Measurements from ENCODE around the gene WFIKKN1.

Gene WFIKKN1

DNA sequence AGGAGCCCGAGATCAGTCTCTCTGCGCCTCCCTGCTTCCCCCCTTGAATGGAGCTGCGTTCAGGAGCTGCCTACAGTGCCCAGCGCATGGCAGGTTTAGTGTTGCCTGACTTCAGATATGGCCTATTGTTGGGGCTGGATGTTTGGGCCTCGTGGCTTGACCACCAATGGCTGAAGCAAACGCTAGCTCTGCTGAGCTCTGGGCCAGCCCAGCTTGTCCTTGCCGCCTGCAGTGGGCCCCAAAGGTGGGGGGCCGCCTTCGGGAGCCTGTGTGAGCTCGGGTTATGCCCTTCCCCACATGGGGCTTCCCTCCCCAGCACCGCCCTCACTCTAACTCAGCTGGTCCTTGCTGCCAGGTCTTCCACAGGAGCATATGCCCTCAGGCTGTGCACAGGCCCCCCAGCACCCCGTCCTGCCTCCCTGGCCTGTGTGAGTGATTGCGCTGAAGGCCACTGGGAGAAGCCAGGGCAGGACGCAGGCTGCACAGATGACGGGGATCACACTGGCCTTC lies 7.3 kb downstream of the WFIKKN1 start:
- no peak for DNase-seq

DNA sequence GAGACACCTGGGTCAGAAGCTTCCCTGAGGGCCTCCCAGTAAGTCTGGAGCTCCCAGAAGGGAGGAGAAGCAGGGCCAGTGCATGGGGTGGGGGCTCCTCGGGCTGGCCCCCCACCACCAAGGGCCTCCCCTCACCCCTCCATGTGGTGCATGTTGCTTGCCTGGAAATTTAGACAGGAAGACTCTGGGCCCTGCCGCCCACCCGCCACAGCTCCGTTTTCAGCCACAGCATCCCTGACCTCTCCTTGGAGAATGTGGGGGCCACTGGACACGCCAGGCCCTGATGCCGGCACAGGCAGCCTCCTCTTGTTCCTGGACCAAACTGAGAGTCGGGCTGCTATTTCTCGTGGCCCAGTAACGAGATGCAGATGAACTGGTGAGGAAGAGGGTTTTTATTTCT lies 8.1 kb downstream of the WFIKKN1 start:
- no peak for DNase-seq

DNA sequence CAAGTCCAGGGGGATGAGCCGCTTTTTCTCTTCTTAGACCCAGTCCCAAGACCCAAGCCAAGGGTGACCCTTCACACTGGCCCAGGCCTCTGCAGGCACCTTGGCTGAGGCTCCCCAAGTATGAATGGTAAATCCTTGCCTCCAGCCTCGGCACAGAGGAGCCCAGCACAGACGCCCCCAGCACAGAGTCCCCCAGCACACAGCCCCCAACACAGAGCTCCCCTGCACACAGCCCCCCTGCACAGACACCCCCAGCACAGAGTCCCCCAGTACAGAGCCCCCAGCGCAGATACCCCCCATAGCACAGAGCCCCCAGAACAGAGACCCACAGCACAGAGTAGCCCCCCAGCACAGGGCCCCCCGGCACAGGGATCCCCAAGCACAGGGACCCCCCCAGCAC lies 9.8 kb downstream of the WFIKKN1 start:
- DNase-seq = no peak

DNA sequence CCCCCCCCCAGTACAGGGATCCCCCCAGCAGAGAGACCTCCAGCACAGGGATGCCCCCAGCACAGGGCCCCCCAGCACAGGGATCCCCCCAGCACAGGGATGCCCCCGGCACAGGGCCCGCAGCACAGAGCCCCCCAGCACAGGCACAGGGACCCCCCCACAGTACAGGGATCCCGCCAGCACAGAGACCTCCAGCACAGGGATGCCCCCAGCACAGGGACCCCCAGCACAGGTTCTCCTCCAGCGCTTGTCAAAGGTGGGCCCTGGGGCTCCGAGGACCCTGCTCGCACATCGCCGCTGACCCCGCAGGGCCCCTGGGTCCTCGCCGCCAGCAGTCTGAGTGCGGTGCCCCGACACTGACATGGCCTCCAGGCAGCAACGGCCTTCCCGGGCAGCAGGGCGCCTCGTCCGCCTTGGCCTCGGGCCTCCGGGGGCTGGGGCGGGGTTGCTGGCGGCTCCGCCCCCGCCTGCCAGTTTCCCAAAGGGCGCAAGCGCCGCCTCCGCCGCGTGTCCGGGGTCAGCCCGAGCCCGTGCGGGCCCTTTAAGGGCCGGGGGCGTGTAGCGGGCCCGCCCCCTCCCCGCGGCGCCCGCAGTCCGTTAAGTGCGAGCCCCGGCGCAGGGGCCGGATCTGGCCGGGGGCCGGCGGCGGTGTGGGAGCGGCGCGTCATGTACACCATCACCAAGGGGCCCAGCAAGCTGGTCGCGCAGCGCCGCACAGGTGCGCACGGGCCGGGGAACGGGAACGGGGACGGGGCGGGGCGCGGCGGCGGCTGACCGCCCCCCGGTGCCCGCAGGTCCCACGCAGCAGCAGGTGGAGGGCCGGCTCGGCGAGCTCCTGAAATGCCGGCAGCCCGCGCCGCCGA lies 10.8 kb downstream of the WFIKKN1 start, which contains the start of gene MCRIP2:
TSS of gene MCRIP2 (plus strand) at position 503 of the 863 bp plus-strand sequence. CDS start at position 667, 164 bp downstream.
- peak in 1 of 2 experiments; percentile 50 for DNase-seq

DNA sequence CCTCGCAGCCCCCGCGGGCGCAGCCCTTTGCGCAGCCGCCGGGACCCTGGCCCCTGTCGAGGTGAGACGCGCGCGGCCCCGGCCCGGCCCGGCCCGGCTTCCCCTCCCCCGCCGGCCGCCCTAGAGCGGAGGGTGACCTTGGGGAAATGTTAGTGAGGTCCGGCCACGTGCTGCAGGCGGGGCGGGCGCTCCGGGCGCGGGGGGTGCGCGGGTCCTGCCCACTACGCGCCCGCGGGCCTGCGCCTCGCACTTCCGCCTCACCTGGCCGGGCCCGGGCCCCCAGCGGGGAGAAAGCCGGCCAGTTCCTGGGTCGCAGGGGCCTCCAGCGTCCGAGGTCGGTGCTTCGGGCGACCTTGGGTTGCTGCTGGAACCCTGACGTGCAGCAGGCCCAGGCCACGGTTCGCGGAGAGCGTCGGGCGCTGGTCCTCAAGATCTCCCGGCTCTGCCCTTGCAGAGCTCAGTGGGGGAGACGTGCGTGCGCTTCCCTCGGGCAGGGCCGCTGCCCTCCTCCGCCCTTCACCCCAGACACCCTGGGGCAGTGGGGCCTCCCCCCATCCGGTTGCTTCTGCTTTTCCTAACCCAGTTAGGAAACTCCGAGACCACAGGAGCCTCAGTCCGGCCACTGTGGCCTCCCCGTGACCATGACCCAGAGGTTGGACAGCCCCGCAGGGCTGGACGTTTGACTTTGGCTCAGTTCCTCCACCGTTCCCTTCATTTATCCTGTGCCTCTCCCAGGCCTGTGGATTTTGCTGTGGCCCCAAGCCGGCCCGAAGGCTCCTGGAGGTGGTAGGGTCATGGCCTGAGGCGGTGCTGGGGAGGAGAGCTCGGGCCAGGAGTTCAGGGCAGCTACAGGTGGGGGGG lies 11.6 kb downstream of the WFIKKN1 start:
- no peak for DNase-seq

DNA sequence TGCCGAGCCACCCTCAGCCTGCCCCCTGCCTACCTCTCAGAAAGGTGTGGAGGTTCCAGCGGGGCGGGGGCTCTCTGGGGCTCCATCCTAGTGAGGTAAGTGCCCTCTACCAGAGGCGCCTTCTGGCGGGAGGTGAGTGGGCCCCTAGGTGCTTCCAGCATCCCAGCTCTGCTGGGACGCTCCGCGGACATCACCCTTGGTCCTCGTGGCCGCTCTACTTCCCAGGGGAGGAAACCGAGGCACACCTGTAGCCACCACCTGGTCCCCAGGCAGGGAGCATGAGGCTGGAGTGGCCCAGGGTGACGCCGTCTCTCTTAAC lies 12.2 kb downstream of the WFIKKN1 start:
- no peak for DNase-seq

DNA sequence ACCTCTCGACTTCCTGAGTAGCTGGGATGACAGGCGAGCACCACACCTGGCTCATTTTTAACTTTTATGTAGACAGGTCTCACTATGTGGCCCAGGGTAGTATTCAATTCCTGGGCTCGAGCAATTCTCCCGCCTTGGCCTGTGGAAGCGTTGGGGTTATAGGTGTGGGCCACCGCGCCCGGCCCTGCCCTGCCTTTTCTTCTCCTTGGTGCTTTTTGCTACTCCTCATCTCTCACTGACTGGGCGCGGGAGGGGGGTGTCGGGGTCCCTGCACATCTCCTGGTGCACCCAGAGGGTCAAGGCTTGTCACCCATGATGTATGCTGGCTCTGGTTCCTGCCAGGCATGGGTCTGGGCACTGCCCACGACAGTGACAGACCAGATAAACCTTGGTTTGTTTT lies 13.8 kb downstream of the WFIKKN1 start:
- DNase-seq = no peak

DNA sequence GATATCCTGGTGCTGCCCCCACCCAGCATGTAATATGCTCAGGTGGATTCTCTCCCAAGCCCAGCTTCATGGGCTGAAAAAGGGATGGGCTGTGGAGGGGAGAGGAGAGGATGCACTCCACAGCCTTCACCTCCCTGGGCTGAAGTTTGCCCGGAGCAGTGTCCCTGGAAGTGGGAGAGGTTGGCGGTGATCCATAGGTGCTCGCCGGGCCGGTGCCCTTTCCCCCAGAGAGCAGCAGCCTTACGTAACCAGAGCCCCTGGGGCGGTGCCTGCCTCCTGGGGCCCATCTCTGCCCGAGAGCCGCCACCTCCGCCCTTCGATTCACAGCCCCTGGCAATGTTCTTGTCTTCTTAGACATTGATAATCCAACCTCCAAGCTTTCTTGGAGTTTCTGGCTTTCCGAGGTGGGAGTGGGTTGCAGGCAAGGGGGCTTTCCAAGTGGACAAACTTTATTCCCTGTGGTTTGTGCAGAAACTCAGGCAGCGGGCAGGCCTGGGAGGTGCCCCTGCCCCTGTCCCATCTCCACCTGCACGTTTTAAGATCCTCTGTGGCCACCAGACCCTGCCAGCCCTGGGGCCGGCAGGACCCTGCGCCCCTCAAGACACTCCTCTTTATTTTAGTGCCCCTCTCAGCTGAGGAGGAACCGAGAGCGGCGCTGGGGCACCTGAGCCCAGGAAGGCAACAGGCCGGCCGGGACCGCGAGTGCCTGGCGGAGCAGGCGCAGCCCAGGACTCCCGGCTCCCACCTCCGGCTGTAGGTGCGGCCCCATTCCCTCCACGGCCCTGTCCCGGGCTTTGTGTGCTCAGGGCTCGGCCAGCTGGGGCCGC lies 15.3 kb downstream of the WFIKKN1 start:
- DNase-seq = no peak

DNA sequence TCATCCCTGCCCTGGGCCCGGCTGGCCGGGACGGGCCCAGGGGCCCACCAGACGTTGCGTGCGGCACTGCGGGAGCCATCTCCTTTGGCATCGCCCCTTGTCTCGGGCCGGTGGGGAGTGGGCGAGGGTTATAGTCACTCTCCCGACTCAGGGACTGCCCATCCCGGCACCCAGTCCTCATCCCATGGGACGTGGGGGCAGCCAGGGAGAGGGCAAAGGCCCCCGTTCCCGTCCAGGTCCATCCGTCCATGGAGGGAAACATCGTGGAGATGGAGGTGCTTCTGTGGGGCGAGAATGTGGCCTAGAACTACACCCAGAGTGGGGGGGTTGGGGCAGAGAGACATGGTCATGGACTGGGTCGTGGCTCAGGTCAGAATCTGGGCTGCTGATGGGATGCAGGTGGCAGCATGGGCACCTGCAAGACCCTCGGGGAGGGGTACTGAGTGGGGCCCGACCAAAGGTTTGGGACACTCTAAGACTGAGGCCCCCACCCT lies 15.9 kb downstream of the WFIKKN1 start:
- DNase-seq = no peak

DNA sequence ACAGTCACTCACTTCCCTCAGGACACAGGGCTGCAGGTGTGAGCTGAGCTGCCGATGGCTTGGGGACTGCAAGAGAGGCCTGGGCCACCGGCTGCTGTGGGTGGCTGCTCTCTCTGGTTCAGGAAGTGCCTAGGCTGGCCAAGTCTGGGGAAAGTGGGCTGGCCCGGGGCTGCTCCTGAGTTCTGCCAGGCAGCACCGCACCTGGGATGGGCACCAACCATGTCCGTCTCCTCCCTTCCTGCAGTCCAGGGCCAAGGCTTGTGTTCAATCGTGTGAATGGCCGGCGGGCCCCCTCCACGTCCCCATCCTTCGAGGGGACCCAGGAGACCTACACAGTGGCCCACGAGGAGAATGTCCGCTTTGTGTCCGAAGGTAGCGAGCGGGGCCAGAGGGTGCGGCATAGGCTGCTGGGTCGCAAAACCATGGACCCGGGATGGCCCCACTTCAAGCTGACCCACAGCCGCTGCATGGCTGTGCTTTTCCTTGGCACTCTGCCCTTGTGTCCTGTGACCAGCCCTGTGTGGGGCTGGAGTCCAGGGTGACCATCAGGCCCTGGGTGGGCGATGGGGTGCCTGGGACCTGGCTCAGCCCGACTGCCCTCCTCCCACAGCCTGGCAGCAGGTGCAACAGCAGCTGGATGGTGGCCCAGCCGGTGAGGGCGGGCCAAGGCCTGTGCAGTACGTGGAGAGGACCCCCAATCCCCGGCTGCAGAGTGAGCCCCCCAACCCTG lies 16.6 kb downstream of the WFIKKN1 start:
- DNase-seq = no peak

DNA sequence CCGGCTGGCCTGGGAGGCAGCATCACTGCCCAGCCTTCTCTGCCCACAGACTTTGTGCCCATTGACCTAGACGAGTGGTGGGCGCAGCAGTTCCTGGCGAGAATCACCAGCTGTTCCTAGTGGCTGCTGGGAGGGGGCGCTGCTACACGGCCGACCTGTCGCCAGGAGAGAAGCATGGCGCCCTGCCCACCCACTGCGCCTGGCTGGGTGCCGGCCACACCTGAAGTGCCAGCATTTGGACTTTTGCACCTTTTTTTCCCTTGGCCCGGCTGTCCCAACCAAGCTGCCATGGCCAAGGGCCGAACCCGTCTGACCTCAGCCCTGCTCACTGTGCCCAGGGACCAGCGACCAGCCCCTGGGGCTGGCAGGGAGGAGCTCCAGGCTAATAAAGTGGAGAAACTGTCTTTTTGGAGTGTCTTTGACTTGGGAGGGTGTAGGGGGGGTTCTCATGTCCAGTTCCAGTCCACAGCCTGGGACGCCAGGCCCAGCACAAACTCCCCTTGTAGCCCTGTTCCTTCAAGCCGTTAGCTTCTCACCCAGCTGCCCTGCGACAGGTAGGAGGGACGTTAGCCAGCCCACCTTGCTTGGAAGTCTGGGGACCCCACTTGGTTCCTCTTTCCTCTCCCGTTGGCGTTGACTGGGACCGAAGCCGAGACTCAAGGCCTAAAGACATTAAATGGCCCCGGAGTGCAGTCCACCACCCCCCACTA lies 17.4 kb downstream of the WFIKKN1 start:
- DNase-seq = peak in 1 of 2 experiments; percentile 24

DNA sequence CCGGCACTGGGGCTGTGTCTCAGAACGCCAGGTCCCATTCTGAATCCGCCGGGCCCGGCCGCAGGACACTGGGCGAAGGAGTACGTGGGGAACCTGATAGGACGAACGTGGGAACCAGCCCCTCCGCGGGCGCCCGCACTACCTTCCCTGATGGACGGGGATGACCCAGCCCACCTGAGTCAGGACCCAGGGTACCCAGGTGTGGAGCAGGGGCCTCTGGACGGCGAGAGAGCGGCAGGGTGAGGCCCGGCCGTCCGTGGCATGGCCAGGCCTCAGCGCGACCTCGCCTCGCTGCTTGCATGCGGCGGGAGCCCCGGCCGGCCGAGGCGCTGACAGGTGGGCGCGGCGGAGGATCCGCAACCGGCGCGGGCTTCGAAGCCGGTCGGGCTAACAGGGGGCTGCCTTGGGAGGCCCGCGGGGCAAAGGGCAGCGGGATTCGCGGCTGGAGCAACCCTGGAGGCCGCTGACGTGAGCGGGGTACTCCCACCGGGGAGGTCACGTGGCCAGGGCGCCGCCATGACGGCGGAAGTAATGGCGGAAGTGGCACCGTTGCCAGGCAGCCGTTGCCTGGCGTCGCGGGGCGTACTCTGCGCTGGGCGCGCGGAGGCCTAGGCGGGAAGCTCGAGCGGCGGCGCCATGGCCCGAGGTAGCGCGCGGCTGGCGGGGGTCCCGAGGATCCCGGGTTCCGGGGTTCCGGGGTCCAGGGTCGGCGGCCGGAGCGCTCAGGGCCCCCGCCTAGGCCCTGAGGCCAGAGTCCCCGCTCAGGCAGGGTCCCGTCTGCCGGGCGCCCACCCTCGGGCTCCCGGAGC lies 18.2 kb downstream of the WFIKKN1 start, which contains the start of gene WDR90:
TSS of gene WDR90 (plus strand) at position 585 of the 809 bp plus-strand sequence. CDS start at position 637, 52 bp downstream.
- DNase-seq = peak; percentile 40 to 76

DNA sequence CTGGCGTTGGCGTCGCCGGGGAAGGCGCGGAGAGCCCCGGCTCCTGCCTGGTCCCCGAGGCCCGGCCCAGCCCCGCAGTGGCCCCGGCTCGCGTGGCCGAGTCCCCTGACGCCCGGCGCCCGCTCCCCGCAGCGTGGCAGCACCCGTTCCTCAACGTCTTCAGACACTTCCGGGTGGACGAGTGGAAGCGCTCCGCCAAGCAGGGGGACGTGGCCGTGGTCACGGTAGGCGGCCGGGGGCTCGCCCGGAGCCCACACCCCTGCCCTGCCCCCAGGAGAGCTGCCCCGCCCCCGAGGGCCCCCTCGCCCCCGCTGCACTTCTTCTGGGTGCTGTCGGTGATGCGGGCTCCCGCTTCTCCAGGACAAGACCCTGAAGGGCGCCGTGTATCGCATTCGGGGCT lies 18.8 kb downstream of the WFIKKN1 start:
- DNase-seq = no peak

DNA sequence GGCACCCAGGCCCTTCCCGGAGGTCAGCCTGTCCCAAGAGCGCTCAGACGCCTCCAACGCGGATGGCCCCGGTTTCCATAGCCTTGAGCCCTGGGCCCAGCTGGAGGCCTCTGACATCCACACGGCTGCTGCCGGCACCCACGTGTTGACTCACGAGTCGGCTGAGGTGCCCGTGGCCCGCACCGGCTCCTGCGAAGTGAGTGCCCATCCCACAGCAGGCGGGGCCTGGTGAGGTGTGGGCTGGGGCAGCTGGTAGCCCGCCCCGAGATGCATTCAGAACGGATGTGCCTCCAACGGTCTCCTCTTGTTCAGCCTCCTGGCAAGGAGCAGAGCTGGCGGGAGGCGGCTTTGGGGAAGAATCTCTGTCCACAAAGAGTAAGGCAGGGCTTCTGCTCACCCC lies 21.1 kb downstream of the WFIKKN1 start:
- DNase-seq = no peak

DNA sequence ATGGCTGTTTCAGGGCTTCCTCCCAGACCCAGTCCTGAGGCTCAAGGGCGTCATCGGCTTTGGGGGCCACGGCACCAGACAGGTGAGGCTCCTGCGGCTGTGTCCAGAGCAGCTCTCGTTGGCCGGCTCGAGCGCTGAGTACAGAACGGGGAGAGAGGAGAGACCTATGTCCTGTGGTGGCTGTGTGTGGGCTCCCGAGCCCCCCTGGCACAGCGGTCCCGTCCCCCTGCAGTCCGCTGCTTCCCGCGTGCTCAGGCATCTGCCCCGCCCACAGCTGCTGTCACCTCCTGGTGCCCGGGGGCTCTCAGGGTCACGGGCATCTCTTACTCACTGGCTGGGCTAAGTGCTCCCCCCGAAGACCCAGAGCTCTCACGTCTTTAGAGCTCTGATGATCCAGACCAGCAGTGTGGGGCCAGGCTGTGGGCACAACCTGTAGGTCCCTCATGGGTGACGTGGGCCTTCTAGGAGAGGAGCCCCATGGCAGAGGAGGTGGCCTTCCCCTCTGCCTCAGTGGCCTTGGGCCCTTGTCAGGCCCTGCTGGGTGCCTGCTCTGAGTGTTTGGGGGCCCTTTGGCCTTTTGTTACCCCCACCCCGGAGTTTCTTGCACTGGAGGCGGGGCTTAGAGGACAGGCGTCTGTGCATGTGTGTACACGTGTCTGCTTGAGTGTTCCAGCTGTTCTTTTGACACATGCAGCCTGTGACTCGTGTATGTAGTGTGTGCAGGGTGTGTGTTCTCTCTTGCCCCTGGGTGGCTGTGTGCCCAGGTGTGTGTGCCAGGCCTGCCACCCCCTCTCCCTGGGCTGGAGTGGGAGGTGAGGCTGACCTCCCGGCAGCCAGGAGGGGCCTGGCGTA lies 21.9 kb downstream of the WFIKKN1 start:
- no peak for DNase-seq

DNA sequence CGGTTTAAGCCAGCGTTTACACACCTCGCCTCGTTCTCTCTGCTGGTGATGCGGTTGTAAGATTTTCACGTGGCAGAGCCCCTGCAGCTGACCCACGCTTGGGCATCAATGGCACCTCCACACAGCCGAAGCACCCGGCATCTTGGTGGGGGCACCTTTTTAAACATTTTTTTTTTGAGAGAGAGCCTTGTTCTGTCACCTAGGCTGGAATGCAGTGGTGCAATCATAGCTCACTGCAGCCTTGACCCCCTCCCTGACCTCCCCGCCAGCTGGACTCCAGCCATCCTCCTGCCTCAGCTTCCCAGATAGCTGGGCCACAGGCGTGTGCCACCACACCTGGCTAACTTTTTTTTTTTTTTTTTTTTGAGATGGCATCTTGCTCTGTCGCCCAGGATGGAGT lies 23.2 kb downstream of the WFIKKN1 start:
- no peak for DNase-seq

DNA sequence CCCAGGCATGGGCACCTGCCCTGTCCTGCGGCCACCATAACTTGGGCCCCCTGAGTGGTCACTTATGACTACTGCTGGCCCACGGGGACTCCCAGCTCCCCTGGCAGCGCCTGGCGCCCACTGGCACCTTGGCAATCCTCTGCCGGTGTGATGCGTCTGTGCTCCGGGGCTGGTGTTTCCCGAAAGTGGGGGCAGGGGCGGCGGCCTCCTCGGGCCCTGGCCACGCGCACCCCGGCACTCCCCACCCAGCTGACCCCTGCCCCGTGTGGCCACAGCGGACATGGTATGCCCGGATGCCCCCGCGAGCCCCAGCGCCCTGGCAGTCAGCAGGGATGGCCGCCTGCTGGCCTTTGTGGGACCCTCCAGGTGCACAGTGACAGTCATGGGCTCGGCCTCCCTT lies 26.7 kb downstream of the WFIKKN1 start:
- DNase-seq = no peak

DNA sequence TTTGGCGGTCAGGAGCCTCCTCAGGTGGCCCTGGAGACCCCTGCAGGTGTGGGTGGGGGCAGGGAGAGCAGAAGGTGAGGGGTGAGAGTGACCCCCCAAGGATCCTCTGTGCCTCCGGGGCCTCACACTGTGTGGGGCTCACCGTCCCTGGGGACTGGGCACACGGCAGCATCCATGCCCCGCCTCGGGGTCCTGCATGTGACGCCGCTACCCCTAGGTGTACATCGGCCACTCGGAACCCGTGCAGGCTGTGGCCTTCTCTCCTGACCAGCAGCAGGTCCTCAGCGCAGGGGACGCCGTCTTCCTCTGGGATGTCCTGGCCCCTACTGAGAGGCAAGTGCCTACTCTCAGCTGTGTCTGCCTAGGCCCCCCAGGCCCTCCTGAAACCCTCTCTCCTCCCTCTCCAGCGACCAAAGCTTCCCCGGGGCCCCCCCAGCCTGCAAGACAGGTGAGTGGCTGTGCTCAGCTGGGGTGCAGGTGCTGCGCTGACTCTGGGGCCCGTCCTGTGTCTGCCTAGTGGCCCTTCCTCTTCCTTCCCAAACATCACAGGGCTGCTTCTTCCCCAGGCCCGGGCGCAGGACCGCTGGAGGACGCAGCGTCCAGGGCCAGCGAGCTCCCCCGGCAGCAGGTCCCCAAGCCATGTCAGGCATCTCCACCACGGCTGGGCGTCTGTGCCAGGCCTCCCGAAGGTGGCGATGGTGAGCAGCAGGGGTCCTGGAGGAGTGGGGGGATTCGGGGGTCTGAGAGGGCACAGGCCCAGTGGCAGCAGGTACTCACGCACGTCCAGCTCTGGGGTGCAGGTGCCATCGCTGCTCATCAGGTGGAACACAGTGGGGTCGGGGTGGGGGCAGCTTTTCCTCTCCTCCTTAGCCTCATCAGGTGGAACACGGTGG lies 28.1 kb downstream of the WFIKKN1 start:
- DNase-seq = no peak

All from SW 1271 (cell line).